KMS-11 (cell line): ENCODE data around the gene ADAMTS8.

Experiments used
- H2AFZ ChIP-seq: fragments of 200-600 bp; sonication (generic); 2 replicates; pipeline ENCODE4 v1.6.1; 2016; ENCODE audit warnings: antibody characterized with exemption, mixed run types, low read depth
- H3K27ac ChIP-seq: fragments of 200-600 bp; sonication (generic); 2 replicates; pipeline ENCODE4 v1.6.1; 2016; ENCODE audit warnings: mild to moderate bottlenecking, mixed run types
- H3K27me3 ChIP-seq: fragments of 200-600 bp; sonication (generic); 2 replicates; pipeline ENCODE4 v1.6.1; 2017; ENCODE audit warnings: mild to moderate bottlenecking, low read depth, mixed run types, moderate library complexity; ENCODE audit not compliant: insufficient read depth
- H3K36me3 ChIP-seq: fragments of 200-600 bp; sonication (generic); 2 replicates; pipeline ENCODE4 v1.6.1; 2017; ENCODE audit warnings: mild to moderate bottlenecking, mixed run types; ENCODE audit not compliant: insufficient read depth
- H3K4me1 ChIP-seq: fragments of 200-600 bp; sonication (generic); 2 replicates; pipeline ENCODE4 v1.6.1; 2016; ENCODE audit warnings: mild to moderate bottlenecking, low read depth, mixed run types; ENCODE audit not compliant: poor library complexity, severe bottlenecking
- H3K4me2 ChIP-seq: fragments of 200-600 bp; sonication (generic); 2 replicates; pipeline ENCODE4 v1.7.0; 2016; ENCODE audit warnings: mild to moderate bottlenecking, mixed run types
- H3K4me3 ChIP-seq: fragments of 200-600 bp; sonication (generic); IDR thresholded peaks from 2 replicates; pipeline ENCODE4 v1.6.1; 2017; ENCODE audit warnings: low read depth, low read length, mixed read lengths; ENCODE audit not compliant: insufficient read depth
- H3K79me2 ChIP-seq: fragments of 200-600 bp; sonication (generic); 2 replicates; pipeline ENCODE4 v1.6.1; 2016; ENCODE audit warnings: low read depth, mixed run types; ENCODE audit not compliant: insufficient read depth
- H3K9ac ChIP-seq: fragments of 200-600 bp; sonication (generic); 2 replicates; pipeline ENCODE4 v1.6.1; 2016; ENCODE audit warnings: mild to moderate bottlenecking, mixed run types
- H4K20me1 ChIP-seq: fragments of 200-600 bp; sonication (generic); 2 replicates; pipeline ENCODE4 v1.6.1; 2016; ENCODE audit warnings: mild to moderate bottlenecking, mixed run types; ENCODE audit not compliant: insufficient read depth
- CTCF ChIP-seq: fragments of 200-600 bp; sonication (generic); conservative IDR thresholded peaks from 2 replicates; pipeline ENCODE4 v1.6.1; 2017; ENCODE audit warnings: low read depth, mild to moderate bottlenecking, antibody characterized with exemption, low read length, moderate library complexity, mixed read lengths

ADAMTS8 gene

GRCh38 chr11:130359419-130359818 is 69.0 kb downstream of the ADAMTS8 start:
- Histone ChIP-seq H4K20me1 (no peaks in the 10 kb centered on the region), H3K27me3 (no peaks in the 10 kb centered on the region), H3K27ac (no peak overlapping the region), H3K4me2 (no peak overlapping the region), H3K79me2 (no peaks in the 10 kb centered on the region), H3K9ac (no peak overlapping the region), H3K36me3 (no peaks in the 10 kb centered on the region), H2AFZ (no peak overlapping the region), H3K4me3 (no peak overlapping the region), H3K4me1 (no peaks in the 10 kb centered on the region)
- no peak for TF ChIP-seq CTCF

GRCh38 chr11:130358398-130358797 is 70.0 kb downstream of the ADAMTS8 start:
- Histone ChIP-seq H3K36me3 (no peaks in the 10 kb centered on the region), H3K4me3 (no peak overlapping the region)
- TF ChIP-seq CTCF = no peak

More at GRCh38 chr11:130358398-130358797, 70.0 kb downstream of the ADAMTS8 start:
- H2AFZ ChIP-seq = no peak overlapping the region
- H3K27ac ChIP-seq = no peak overlapping the region
- no peak overlapping the region for H3K4me2 ChIP-seq
- H3K79me2 ChIP-seq = no peaks in the 10 kb centered on the region
- no peaks in the 10 kb centered on the region for H4K20me1 ChIP-seq
- H3K9ac ChIP-seq = no peak overlapping the region
- H3K4me1 ChIP-seq = no peaks in the 10 kb centered on the region
- H3K27me3 ChIP-seq = no peaks in the 10 kb centered on the region
